ENCODE data around the gene FNBP1. TPM values are rescaled to one million over a fixed set of nuclear protein-coding genes. Genes with fewer than 3 reads are reported as not detected.
"Not testable (repeated sequence)": the region's sequence is repeated elsewhere in the genome, so short reads cannot be mapped to it uniquely, and the experiment has no call there.

Gene FNBP1
- total and polyA plus RNA-seq, 3 donors from 2014 or later, result 37.9 to 89.2 (median 76.6) TPM

DNA sequence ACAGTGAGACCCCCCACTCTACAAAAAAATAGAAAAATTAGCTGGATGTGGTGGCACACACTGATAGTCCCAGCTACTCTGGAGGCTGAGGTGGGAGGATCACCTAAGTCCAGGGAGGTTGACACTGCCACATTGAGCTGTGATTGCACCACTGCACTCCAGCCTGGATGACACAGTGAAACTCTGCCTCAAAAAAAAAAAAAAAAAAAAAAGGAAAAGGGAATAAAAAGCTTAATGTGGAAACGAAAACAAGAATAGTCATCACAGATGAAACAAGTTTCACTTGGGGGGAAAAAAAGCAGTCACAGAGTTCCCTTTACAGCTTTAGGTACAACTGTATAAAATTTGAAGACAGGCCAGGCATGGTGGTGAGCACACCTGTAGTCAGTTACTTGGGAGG is 84.2 kb downstream of the FNBP1 start:
- no peak for TF ChIP-seq POLR2A (IDR thresholded peaks at IDR 0.05)
- TF ChIP-seq CTCF (IDR thresholded peaks at IDR 0.05), result no peak
- Histone ChIP-seq H3K27me3 (no peaks in the 10 kb centered on the region), H3K27ac (no peak overlapping the region), H3K9me3 (no peaks in the 10 kb centered on the region), H3K4me3 (no peak overlapping the region), H3K36me3 (ENCODE audit: low read depth, missing control alignments) (no peaks in the 10 kb centered on the region), H3K4me1 (peaks cover 30% of the 10 kb centered on the region)
- intact Hi-C loops (cut with DNase I; ENCODE audit: low total_unique reads), result no loop called here
- no peak for DNase-seq
- 75 to 91% methylated on average over 1 of the region's 1 CpG for WGBS, 2 donors

DNA sequence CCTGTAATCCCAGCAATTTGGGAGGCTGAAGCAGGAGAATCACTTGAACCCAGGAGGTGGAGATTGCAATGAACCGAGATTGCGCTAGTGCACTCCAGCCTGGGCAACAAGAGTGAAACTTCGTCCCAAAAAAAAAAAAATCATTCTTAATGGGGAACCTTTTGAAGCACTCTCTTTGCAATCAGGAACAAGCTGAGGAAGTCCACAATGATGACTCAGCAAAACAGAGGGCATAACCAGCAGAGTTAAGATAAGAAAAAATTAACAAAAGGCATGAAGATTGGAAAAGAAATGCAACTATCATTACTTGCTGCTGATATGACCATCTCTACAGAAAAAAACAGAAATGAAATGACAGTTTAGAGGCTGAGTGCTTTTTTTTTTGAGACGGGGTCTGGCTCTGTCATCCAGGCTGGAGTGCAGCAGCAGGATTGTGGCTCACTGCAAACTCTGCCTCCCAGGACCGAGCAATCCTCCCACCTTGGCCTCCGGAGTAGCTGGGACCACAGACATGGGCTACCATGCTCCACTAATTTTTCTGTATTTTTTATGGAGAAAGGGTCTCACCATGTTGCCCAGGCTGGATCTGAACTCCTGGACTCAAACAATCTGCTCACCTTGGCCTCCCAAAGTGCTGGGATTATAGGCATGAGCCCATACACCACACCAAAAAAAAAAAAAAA is 88.0 kb downstream of the FNBP1 start:
- Histone ChIP-seq H3K9me3 (no peaks in the 10 kb centered on the region), H3K4me3 (no peak overlapping the region), H3K36me3 (ENCODE audit: low read depth, missing control alignments) (no peaks in the 10 kb centered on the region), H3K27me3 (no peaks in the 10 kb centered on the region), H3K4me1 (peaks cover 19% of the 10 kb centered on the region), H3K27ac (peak overlapping the region; percentile 26 to 63)
- DNase-seq, result peak; percentile 43
- TF ChIP-seq POLR2A (IDR thresholded peaks at IDR 0.05) (no peak), CTCF (IDR thresholded peaks at IDR 0.05) (no peak)
- intact Hi-C loops (cut with DNase I; ENCODE audit: low total_unique reads), result no loop called here
- 56 to 66% methylated on average over 6 of the region's 6 CpGs for WGBS, 2 donors

DNA sequence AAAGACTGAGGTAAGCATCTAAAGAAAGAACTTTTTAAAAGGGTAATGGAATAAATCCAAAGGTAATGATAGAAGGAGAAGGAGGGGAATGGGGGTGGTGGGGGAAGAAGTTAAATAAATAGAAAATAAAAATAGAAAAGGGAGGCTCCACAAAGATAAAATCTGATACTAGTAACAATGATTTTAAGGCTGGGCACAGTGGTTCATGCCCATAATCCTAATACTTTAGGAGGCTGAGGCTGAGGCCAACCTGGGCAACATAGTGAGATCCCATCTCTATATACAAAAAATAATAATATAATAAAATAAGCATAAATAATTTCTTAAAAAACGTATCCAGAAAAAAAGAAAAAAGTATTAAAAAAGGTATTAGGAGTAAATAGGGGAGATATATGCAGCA is 89.3 kb downstream of the FNBP1 start:
- no peaks in the 10 kb centered on the region for H3K36me3 ChIP-seq (ENCODE audit: low read depth, missing control alignments)
- H3K9me3 ChIP-seq, result no peaks in the 10 kb centered on the region
- H3K27me3 ChIP-seq, result no peaks in the 10 kb centered on the region
- peak overlapping the region in 1 of 2 donors; percentile 52 for H3K27ac ChIP-seq
- DNase-seq, result no peak
- peaks cover 23% of the 10 kb centered on the region for H3K4me1 ChIP-seq
- no peak overlapping the region for H3K4me3 ChIP-seq
- TF ChIP-seq CTCF (IDR thresholded peaks at IDR 0.05) (no peak), POLR2A (IDR thresholded peaks at IDR 0.05) (no peak)
- 91 to 93% methylated on average over 1 of the region's 1 CpG for WGBS, 2 donors
- intact Hi-C loops (cut with DNase I; ENCODE audit: low total_unique reads), result no loop called here

- 91 to 95% methylated on average over 3 of the region's 3 CpGs for WGBS, 2 donors
- Histone ChIP-seq H3K36me3 (ENCODE audit: low read depth, missing control alignments) (no peaks in the 10 kb centered on the region), H3K4me3 (no peak overlapping the region), H3K4me1 (peaks cover 27% of the 10 kb centered on the region), H3K27me3 (no peaks in the 10 kb centered on the region), H3K27ac (no peak overlapping the region), H3K9me3 (no peaks in the 10 kb centered on the region)
- no peak for TF ChIP-seq POLR2A (IDR thresholded peaks at IDR 0.05)
- TF ChIP-seq CTCF (IDR thresholded peaks at IDR 0.05), result no peak
- intact Hi-C loops (cut with DNase I; ENCODE audit: low total_unique reads), result no loop called here
- no peak for DNase-seq
These were observed 90.7 kb downstream of the FNBP1 start for GRCh38 chr9:129952337-129952736.

DNA sequence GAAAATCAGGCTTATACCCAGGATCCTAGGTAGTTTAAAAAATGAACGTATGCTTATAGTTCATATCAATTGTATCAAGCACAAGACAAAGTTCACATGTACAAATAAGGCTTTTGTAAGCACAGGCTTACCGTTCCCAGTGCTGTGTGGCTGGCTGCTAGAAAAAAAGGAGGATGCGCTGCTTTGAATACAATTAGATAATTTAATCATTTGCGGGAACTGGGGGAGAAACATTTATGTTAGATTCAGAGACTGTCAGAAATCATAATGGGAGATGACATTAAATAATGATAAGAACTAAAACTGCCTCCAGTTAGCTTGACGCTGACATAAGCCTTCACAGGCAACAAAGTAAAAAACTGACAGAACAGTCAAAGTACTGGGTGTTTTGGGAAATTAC is 93.2 kb downstream of the FNBP1 start:
- H3K9me3 ChIP-seq, result no peaks in the 10 kb centered on the region
- H3K4me3 ChIP-seq, result no peak overlapping the region
- DNase-seq, result peak; percentile 57
- intact Hi-C loops (cut with DNase I; ENCODE audit: low total_unique reads), result no loop called here
- H3K4me1 ChIP-seq, result peaks cover 40% of the 10 kb centered on the region
- TF ChIP-seq POLR2A (IDR thresholded peaks at IDR 0.05) (no peak), CTCF (IDR thresholded peaks at IDR 0.05) (no peak)
- no peaks in the 10 kb centered on the region for H3K36me3 ChIP-seq (ENCODE audit: low read depth, missing control alignments)
- H3K27ac ChIP-seq, result peak overlapping the region in 1 of 2 donors; percentile 46
- no peaks in the 10 kb centered on the region for H3K27me3 ChIP-seq
- WGBS, 2 donors, result 47 to 50% methylated on average over 5 of the region's 5 CpGs

GRCh38 chr9:129948626-129949025 is 94.4 kb downstream of the FNBP1 start:
- Histone ChIP-seq H3K27ac (peak overlapping the region in 1 of 2 donors; percentile 46), H3K4me1 (peaks cover 36% of the 10 kb centered on the region)
- 63 to 65% methylated on average over 7 of the region's 7 CpGs for WGBS, 2 donors
- DNase-seq; H3K9me3 ChIP-seq; H3K4me3 ChIP-seq; H3K36me3 ChIP-seq (ENCODE audit: low read depth, missing control alignments); intact Hi-C loops (cut with DNase I; ENCODE audit: low total_unique reads); H3K27me3 ChIP-seq: not testable (repeated sequence)
